Renal cortical epithelial cell (primary cell): Measurements from ENCODE around the gene NCF1. TPM values are rescaled to one million over a fixed set of nuclear protein-coding genes. Genes with fewer than 3 reads are reported as not detected.
"Not testable (repeated sequence)": the region's sequence is repeated elsewhere in the genome, so short reads cannot be mapped to it uniquely, and the experiment has no call there.

Experiments used
- DNase-seq: peaks from one replicate; pipeline ENCODE4 v3.0.0-alpha.2; 2011; ENCODE audit warnings: low read depth
- total RNA-seq: library from RNA; depleted of rRNA; stranded (reverse); fragments of >200 nt; gene quantifications from 2 replicates; pipeline ENCODE4 v1.2.3, GENCODE V29; 2014

NCF1 gene
- total RNA-seq, 1 donor from 2014 or later: 0.10 TPM

GRCh38 chr7:74788369-74789150 is 14.7 kb downstream of the NCF1 start:
- peak; percentile 41 for DNase-seq

DNA sequence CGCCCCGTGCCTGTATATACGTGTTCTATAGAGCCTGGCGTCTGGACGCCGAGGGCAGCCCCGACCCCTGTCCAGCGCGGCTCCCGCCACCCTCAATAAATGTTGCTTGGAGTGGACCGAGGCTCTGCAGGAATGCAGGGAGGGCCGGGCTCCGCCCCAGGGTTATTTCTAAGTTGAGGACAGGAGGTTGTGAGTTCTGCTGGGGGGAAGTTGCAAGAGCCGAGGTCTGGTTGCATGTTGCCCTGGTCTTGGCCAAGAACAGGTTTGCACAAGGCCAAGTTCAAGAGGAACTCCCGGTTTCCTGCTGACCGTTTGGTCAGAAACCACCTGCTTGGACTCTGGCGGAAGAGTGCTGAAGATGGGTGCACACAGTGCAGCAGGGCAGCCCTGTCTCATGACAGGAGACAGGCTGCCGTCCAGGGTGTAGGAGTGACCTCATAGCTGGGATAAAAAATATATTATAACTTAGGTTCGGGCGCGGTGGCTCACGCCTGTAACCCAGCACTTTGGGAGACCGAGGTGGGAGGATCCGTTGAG is 15.5 kb downstream of the NCF1 start:
- not testable (repeated sequence) for DNase-seq

DNA sequence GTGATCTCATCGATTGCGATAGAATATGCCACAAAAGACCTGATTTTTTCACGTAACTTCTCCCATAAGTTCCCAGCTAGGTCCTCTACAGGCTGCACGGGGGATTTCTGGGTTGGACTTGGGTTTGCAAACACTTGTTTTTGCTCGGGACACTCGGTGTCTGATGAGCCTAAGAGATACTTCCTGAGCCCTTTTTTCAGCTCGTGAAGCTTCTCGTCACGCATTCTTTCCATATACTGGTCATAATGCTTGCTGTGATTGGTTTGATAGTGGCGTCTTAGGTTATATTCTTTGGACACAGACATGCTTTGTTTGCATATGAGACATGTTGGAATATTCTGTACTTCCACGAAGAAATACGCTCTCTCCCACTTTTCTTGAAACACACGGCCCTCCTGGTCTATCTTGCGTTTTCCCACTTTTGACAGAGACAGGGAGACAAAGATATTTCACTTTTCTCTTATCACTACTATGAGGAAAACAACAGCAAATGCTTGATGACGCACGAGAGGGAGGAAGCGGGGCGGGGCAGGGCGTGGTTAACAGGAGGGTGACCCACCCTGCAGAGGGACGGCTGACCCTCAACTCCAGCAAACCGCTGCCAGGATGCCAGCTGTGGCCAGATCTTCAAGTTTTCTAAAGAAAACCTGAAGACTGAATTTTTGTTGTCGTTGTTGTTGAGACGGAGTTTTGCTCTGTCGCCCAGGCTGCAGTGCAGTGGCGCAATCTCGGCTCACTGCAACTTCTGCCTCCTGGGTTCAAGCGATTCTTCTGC is 24.2 kb downstream of the NCF1 start:
- not testable (repeated sequence) for DNase-seq

DNA sequence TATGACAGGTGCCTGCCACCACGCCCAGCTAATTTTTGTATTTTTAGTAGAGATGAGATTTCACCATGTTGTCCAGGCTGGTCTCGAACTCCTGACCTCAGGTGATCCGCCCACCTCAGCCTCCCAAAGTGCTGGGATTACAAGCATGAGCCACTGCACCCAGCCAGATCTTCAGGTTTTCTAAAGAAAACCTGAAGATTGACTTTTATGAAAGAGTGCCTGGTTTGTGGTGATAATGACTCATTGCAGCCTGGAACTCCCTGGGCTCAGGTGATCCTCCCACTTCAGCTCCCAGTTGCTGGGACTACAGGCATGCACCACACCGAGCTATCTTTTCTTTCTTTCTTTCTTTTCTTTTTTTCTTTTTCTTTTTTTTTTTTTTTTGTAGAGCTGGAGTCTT is 24.8 kb downstream of the NCF1 start:
- DNase-seq: not testable (repeated sequence)

GRCh38 chr7:74815882-74816281 is 42.1 kb downstream of the NCF1 start:
- DNase-seq: not testable (repeated sequence)

DNA sequence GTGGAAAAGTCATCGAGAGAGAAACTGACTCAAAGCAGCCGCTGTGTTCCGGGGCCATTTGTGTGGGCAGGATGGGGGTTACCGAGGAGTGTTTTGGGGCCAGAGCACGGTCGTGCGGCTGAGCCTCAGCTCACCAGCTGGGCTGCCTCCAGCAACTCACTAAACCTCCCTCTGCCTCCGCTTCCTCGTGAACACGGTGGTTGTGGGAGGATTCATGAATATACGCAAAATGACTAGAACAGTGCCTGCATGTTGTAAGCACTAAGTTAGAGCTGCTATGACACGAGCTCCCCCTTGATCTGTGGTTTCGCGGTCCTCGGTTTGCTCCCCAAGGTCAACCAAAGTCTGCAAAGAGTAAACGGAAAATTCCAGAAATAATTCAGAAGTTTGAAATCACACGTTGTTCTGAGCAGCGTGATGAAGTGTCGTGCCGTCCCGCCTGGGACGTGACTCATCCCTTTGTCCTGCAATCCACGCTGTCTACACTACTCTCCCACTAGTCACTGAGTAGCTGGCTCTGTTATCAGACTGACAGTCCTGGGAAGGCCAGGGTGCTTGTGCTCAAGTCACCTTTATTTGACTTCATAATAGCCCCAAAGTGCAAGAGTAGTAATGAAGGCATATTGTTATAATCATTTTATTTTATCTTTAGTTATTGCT is 46.5 kb downstream of the NCF1 start:
- DNase-seq: not testable (repeated sequence)

GRCh38 chr7:74821259-74821658 is 47.4 kb downstream of the NCF1 start:
- DNase-seq: not testable (repeated sequence)

- not testable (repeated sequence) for DNase-seq
Observed at GRCh38 chr7:74829959-74830358, 56.1 kb downstream of the NCF1 start.

GRCh38 chr7:74830411-74830810 is 56.6 kb downstream of the NCF1 start:
- not testable (repeated sequence) for DNase-seq

Other genes with a start within 250 kb of the NCF1 start
- gene GTF2I, start 116.3 kb upstream of the NCF1 start, total RNA-seq: 112 and 399 TPM in 2 replicates
- gene GTF2IRD2, start 77.6 kb downstream of the NCF1 start, total RNA-seq: 1.4 and 6.4 TPM in 2 replicates
- gene CASTOR2, start 190.7 kb downstream of the NCF1 start, total RNA-seq: 4.5 and 40.5 TPM in 2 replicates